Measurements from ENCODE around the gene MICAL2. TPM values are rescaled to one million over a fixed set of nuclear protein-coding genes. Genes with fewer than 3 reads are reported as not detected.

The MICAL2 gene
- total and polyA plus RNA-seq, 10 of the 15 experiments (the other 5 are each of a cell fraction or from before 2014, with no cell fraction given) = 0.90 to 5.6 (median 2.4) TPM

DNA sequence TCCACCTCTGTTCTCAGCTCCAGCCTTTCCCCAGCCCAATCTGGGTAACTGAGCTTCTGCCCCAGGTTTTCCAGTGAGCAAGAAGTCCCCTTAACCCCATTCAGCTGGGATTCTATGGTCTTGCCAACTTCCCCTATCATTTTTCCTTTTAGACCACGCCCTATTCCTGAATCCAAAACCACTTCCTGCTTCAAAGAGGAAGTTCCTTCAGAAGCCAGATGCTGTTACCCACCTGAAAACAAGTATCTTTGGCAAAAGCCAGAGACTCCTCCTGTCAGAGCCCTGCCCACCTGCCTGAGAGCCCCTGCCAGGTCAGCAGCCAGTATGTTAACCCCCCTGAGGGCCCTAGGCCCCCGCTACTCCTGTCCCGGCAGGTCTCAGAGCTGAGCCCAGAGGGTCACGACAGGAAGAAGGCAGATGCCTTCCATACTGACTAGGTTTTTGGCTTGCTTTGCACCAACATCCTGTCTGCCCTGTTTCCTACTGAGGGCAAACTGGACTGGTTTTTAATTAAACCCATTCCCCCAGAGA lies 20.3 kb upstream of the MICAL2 start:
- DNase-seq (ENCODE audit: low read depth, low spot score) (no peak), ATAC-seq (no peak), FAIRE-seq (no peak)
- Histone ChIP-seq H3K9ac (ENCODE audit: control insufficient read depth, insufficient read depth, low read length) (no peak overlapping the region), H4K20me1 (ENCODE audit: control insufficient read depth, insufficient read depth) (no peaks in the 10 kb centered on the region), H2AFZ (ENCODE audit: control insufficient read depth, low read depth, low read length) (no peak overlapping the region), H3K27me3 (replicated peaks in 1 of 2; ENCODE audit: control insufficient read depth in 2 of 2, insufficient read depth in 2 of 2, low read length in 1 of 2) (no peaks in the 10 kb centered on the region), H3K4me3 (no peak overlapping the region), H3K4me2 (ENCODE audit: control insufficient read depth, insufficient read depth) (no peak overlapping the region), H3K9me3 (replicated peaks; ENCODE audit: control insufficient read depth, insufficient read depth, low read length) (no peaks in the 10 kb centered on the region), H3K79me2 (ENCODE audit: control insufficient read depth, insufficient read depth, low read length) (no peaks in the 10 kb centered on the region), H3K27ac (ENCODE audit: control insufficient read depth, insufficient read depth) (no peak overlapping the region), H3K4me1 (ENCODE audit: control insufficient read depth, insufficient read depth, low read length) (no peaks in the 10 kb centered on the region), H3K36me3 (ENCODE audit: control insufficient read depth in 2 of 2, insufficient read depth in 2 of 2, low read length in 1 of 2) (no peaks in the 10 kb centered on the region)
- ChIA-PET CTCF (interaction anchor here (1.7 kb wide), 1 partner anchor 42 kb away, joined by 4 read pairs; no protein-coding TSS in a partner anchor), SMC1A (ENCODE audit: uncharacterized antibody, unreplicated experiment) (interaction anchor here (1.2 kb wide), 1 partner anchor 144 kb away, joined by 4 read pairs; no protein-coding TSS in a partner anchor), RAD21 (ENCODE audit: unreplicated experiment) (no interaction called here), POLR2A (no interaction called here)
- intact Hi-C loops (cut with micrococcal nuclease; ENCODE audit: unreplicated experiment) (no loop called here), in situ Hi-C loops (cut with MboI) (no loop called here)
- BruUV-seq (replicated peaks) = no TSS peak
- no peak for TF ChIP-seq HDGF (IDR thresholded peaks at IDR 0.05)
- no peak for TF ChIP-seq MAX (IDR thresholded peaks at IDR 0.05; ENCODE audit: low read depth, low read length)
- TF ChIP-seq CREM (IDR thresholded peaks at IDR 0.05; ENCODE audit: low read depth) = no peak
- TF ChIP-seq ZBTB4 (CRISPR knock-in tag; IDR thresholded peaks at IDR 0.05) = no peak
- TF ChIP-seq SPI1 (IDR thresholded peaks at IDR 0.05; ENCODE audit: borderline replicate concordance, insufficient read depth, low read depth, low read length) = 0 out of 2 replicates have a peak, but pooled peaks have one; percentile 5
- TF ChIP-seq IKZF1 (conservative IDR thresholded peaks at IDR 0.05) = 0 out of 2 replicates have a peak, but pooled peaks have one; percentile 27
- TF ChIP-seq NR2C1 (IDR thresholded peaks at IDR 0.05) = no peak
- WGBS (ENCODE audit: insufficient coverage, insufficient replicate concordance, low lambda C conversion rate, missing lambda C conversion rate) = 37% methylated on average over 4 of the region's 4 CpGs
